Calu3 (cell line): ENCODE results near the gene SUMF1. TPM values are rescaled to one million over a fixed set of nuclear protein-coding genes. Genes with fewer than 3 reads are reported as not detected.

Experiments
- BruUV-seq: library from RNA; stranded (reverse); fragments of 400-500 nt; replicated peaks from 2 replicates; lab custom pipeline; 2021; lab: Mats Ljungman, UMichigan
- CTCF ChIA-PET: fragments of 300-600 bp; sonication (Branson Sonifier 250); formaldehyde crosslinking; loops from one replicate; lab custom pipeline; 2022; ENCODE audit warnings: antibody characterized with exemption; lab: Charles Lee
- DNase-seq: peaks from one replicate; pipeline ENCODE4 v3.0.0; 2022
- H3K27ac Mint-ChIP-seq: one replicate; pipeline ENCODE4 v1.8.0; 2022; ENCODE audit warnings: mixed read lengths; ENCODE audit not compliant: unreplicated experiment
- H3K27me3 Mint-ChIP-seq: one replicate; pipeline ENCODE4 v1.8.0; 2022; ENCODE audit warnings: mixed read lengths; ENCODE audit not compliant: unreplicated experiment
- H3K36me3 Mint-ChIP-seq: one replicate; pipeline ENCODE4 v1.8.0; 2022; ENCODE audit warnings: mild to moderate bottlenecking, moderate library complexity, mixed read lengths; ENCODE audit not compliant: insufficient read depth, unreplicated experiment
- H3K4me1 Mint-ChIP-seq: one replicate; pipeline ENCODE4 v1.8.0; 2022; ENCODE audit warnings: mild to moderate bottlenecking, low read depth, mixed read lengths; ENCODE audit not compliant: unreplicated experiment
- H3K4me3 Mint-ChIP-seq: one replicate; pipeline ENCODE4 v1.8.0; 2022; ENCODE audit warnings: mild to moderate bottlenecking, low read depth, moderate library complexity, mixed read lengths; ENCODE audit not compliant: unreplicated experiment
- H3K9me3 Mint-ChIP-seq: one replicate; pipeline ENCODE4 v1.8.0; 2022; ENCODE audit warnings: low read depth, mixed read lengths; ENCODE audit not compliant: unreplicated experiment
- CTCF ChIP-seq: fragments of 200-600 bp; IDR thresholded peaks from one replicate; pipeline ENCODE4 v1.8.0; 2022; ENCODE audit warnings: antibody characterized with exemption; ENCODE audit not compliant: unreplicated experiment
- intact Hi-C: fragments of 100-400 bp; cut with micrococcal nuclease; formaldehyde crosslinking; loops from one replicate; pipeline ENCODE4 v1.10.0; 2022; ENCODE audit not compliant: unreplicated experiment
- total RNA-seq: library from RNA; stranded (reverse); gene quantifications from 2 replicates; pipeline ENCODE4 v1.2.3, GENCODE V29; 2022

The SUMF1 gene
- total RNA-seq, 1 experiment from 2014 or later, result 31.8 TPM

GRCh38 chr3:4376499-4376898 lies 90.6 kb downstream of the SUMF1 start:
- Mint-ChIP-seq H3K27me3 (no peaks in the 10 kb centered on the region), H3K27ac (no peak overlapping the region), H3K4me1 (no peaks in the 10 kb centered on the region), H3K9me3 (peaks cover 3% of the 10 kb centered on the region), H3K36me3 (no peaks in the 10 kb centered on the region), H3K4me3 (no peak overlapping the region)
- CTCF ChIA-PET, result no interaction called here
- TF ChIP-seq CTCF, result no peak
- intact Hi-C loops, result no loop called here
- BruUV-seq, result no TSS peak
- DNase-seq, result no peak

- CTCF ChIA-PET, result no interaction called here
- Mint-ChIP-seq H3K4me3 (no peak overlapping the region), H3K4me1 (no peaks in the 10 kb centered on the region), H3K27me3 (no peaks in the 10 kb centered on the region), H3K36me3 (no peaks in the 10 kb centered on the region), H3K9me3 (peaks cover 3% of the 10 kb centered on the region), H3K27ac (no peak overlapping the region)
- no TSS peak for BruUV-seq
- no peak for TF ChIP-seq CTCF
- no peak for DNase-seq
- intact Hi-C loops, result no loop called here
Measured at GRCh38 chr3:4375911-4376310, 91.2 kb downstream of the SUMF1 start.

- Mint-ChIP-seq H3K27ac (no peak overlapping the region), H3K4me1 (no peaks in the 10 kb centered on the region), H3K27me3 (no peaks in the 10 kb centered on the region), H3K36me3 (no peaks in the 10 kb centered on the region), H3K9me3 (peaks cover 4% of the 10 kb centered on the region), H3K4me3 (no peak overlapping the region)
- intact Hi-C loops, result no loop called here
- no peak for TF ChIP-seq CTCF
- CTCF ChIA-PET, result interaction anchor here (0.8 kb wide), 1 partner anchor 23 kb away, joined by 3 read pairs; no protein-coding TSS in a partner anchor
- DNase-seq, result no peak
- no TSS peak for BruUV-seq
Measured at GRCh38 chr3:4373669-4374068, 93.4 kb downstream of the SUMF1 start.

GRCh38 chr3:4362523-4362922 lies 104.5 kb downstream of the SUMF1 start:
- Mint-ChIP-seq H3K36me3 (no peaks in the 10 kb centered on the region), H3K9me3 (peaks cover 2% of the 10 kb centered on the region), H3K4me3 (no peak overlapping the region), H3K27ac (no peak overlapping the region), H3K27me3 (no peaks in the 10 kb centered on the region), H3K4me1 (no peaks in the 10 kb centered on the region)
- intact Hi-C loops, result no loop called here
- no peak for DNase-seq
- no TSS peak for BruUV-seq
- TF ChIP-seq CTCF, result no peak
- CTCF ChIA-PET, result no interaction called here
